Measurements from ENCODE around the gene RIMS3.

Gene RIMS3

DNA sequence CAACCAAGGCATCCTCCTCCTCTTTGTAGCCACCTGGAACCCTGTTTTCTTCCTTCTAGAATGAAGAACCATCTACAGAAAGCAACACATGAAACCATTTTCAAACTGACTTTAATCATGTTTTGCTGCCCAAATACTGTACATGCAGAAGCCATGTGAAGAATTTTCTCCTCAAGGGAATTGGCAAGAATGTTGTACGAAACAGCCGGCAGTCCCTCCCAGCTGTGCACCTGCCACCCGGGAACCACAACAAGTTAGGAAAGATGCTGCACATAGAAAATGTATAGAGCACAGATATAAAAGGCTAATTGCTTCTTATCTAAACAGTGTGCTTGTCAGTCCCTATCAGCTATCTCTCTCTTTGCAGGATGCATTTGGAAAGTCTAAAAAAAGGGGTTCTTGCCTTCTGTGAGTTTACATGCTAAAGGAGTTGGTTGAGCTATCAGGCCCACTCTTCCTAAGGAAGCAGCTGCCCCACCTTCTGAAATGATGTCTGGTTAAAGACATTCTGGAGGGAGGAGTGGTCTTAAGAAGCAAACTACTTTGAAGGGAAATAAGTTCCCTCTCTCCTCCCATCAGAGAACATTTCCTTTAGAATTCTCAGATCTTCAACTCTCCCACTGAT lies 44.8 kb downstream of the RIMS3 start:
- no peak overlapping the region for H3K4me3 ChIP-seq (ENCODE audit: low read length)
- DNase-seq (ENCODE audit: low read depth, low spot score), result no peak
- H3K27ac ChIP-seq (ENCODE audit: low read length), result no peak overlapping the region
- no peaks in the 10 kb centered on the region for H3K9me3 ChIP-seq (ENCODE audit: control insufficient read depth, insufficient read depth, low read length)
- no peaks in the 10 kb centered on the region for H3K36me3 ChIP-seq (ENCODE audit: control insufficient read depth, insufficient read depth, low read length)
- no CpG with 5 or more reads among the region's 3 CpGs for WGBS (ENCODE audit: insufficient coverage, insufficient read length)
- no peaks in the 10 kb centered on the region for H3K4me1 ChIP-seq (ENCODE audit: control insufficient read depth, insufficient read depth, low read length)
- H3K27me3 ChIP-seq (ENCODE audit: control insufficient read depth, insufficient read depth, low read length), result no peaks in the 10 kb centered on the region

DNA sequence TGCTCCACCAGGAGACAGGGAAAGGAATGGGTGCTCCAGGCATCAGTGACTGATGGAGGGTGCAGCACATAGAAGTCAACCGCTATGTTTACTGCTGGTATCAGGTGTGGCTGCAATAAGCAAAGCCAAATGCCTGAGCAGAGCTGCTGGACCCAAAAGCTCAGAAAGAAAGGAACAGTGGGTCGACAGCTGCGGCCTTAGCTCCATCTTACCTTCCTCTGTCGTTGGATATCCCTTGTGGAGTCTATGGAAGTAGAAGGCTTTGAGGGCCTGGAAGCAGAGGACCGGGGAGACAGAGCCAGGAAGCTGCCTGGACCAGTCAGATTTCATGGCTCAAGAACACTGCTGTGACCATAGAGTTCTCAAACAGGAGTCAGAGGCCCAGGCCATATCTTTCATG lies 45.3 kb downstream of the RIMS3 start:
- Histone ChIP-seq H3K27me3 (ENCODE audit: control insufficient read depth, insufficient read depth, low read length) (no peaks in the 10 kb centered on the region), H3K4me1 (ENCODE audit: control insufficient read depth, insufficient read depth, low read length) (no peaks in the 10 kb centered on the region)
- no CpG with 5 or more reads among the region's 5 CpGs for WGBS (ENCODE audit: insufficient coverage, insufficient read length)

DNA sequence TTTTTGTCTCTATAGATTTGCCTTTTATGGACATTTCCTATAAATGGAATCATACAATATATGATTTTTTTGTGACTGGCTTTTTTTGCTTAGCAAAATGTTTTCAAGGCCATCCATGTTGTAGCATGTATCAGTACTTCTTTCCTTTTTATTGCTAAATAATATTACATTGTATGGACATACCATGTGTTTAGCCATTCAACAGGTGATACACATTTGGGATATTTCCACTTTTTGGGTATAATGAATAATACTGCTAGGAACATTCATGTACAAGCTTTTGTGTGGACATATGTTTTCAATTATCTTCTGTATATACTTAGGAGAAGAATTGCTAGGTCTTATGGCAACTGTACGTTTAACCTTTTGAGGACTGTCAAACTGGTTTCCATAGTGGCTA lies 47.4 kb downstream of the RIMS3 start:
- DNase-seq (ENCODE audit: low read depth, low spot score), result no peak
- Histone ChIP-seq H3K9me3 (ENCODE audit: control insufficient read depth, insufficient read depth, low read length) (no peaks in the 10 kb centered on the region), H3K36me3 (ENCODE audit: control insufficient read depth, insufficient read depth, low read length) (no peaks in the 10 kb centered on the region), H3K4me3 (ENCODE audit: low read length) (no peak overlapping the region), H3K27ac (ENCODE audit: low read length) (no peak overlapping the region), H3K27me3 (ENCODE audit: control insufficient read depth, insufficient read depth, low read length) (no peaks in the 10 kb centered on the region), H3K4me1 (ENCODE audit: control insufficient read depth, insufficient read depth, low read length) (no peaks in the 10 kb centered on the region)
- no CpG with 5 or more reads among the region's 1 CpG for WGBS (ENCODE audit: insufficient coverage, insufficient read length)

More for the DNA sequence above, 45.3 kb downstream of the RIMS3 start:
- H3K4me3 ChIP-seq (ENCODE audit: low read length), result no peak overlapping the region
- no peaks in the 10 kb centered on the region for H3K9me3 ChIP-seq (ENCODE audit: control insufficient read depth, insufficient read depth, low read length)
- H3K36me3 ChIP-seq (ENCODE audit: control insufficient read depth, insufficient read depth, low read length), result no peaks in the 10 kb centered on the region
- H3K27ac ChIP-seq (ENCODE audit: low read length), result no peak overlapping the region
- DNase-seq (ENCODE audit: low read depth, low spot score), result no peak

DNA sequence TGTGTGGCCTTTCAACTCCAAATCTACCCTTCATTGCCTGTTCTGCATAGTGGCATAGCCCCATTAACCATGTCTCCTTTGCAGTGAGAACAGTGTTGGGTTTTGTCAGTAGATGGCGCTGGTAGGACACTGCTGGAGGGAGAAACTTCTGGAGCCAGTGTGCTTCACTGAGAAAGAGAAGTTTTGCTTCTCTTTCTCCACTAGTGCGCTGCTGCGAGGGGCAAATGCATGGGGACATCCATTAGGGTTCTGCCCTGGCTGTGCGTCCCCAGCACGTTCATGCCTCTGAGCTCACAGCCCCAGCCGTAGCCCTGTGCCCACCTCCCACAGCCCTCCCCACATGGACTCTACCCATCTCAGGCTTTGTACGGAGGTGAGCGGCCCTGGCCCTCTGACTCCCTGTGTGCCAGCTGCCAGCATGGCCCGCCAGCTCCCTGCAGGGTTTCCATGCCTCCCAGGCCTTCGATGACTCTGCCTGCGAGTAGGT lies 53.1 kb downstream of the RIMS3 start:
- Histone ChIP-seq H3K27ac (ENCODE audit: low read length) (no peak overlapping the region), H3K9me3 (ENCODE audit: control insufficient read depth, insufficient read depth, low read length) (no peaks in the 10 kb centered on the region), H3K4me1 (ENCODE audit: control insufficient read depth, insufficient read depth, low read length) (0 out of 2 replicates have a peak, but pooled peaks cover 3% of the 10 kb centered on the region), H3K4me3 (ENCODE audit: low read length) (no peak overlapping the region), H3K36me3 (ENCODE audit: control insufficient read depth, insufficient read depth, low read length) (no peaks in the 10 kb centered on the region), H3K27me3 (ENCODE audit: control insufficient read depth, insufficient read depth, low read length) (no peaks in the 10 kb centered on the region)
- WGBS (ENCODE audit: insufficient coverage, insufficient read length), result no CpG with 5 or more reads among the region's 11 CpGs
- DNase-seq (ENCODE audit: low read depth, low spot score), result peak; percentile 57

DNA sequence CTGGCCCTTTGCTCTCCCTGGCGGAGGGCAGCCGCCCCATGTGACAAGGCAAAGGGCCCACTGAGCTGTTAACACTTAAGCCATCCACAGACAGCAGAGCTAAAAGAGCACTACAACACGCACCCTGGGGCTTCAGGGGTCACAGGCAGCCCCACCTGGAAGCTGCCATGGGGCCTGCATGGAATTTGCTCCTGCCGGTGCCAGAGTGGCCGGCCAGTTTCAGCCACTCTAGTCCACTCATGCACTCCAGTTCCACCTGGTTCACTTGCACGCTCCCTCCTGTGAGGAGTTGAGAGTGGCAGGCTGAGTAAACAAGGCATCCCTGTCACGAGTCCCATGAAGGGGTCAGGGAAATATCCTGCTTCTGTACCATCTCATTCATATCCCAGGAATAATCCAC lies 55.3 kb downstream of the RIMS3 start:
- WGBS (ENCODE audit: insufficient coverage, insufficient read length), result no CpG with 5 or more reads among the region's 7 CpGs
- no peaks in the 10 kb centered on the region for H3K36me3 ChIP-seq (ENCODE audit: control insufficient read depth, insufficient read depth, low read length)
- H3K27ac ChIP-seq (ENCODE audit: low read length), result no peak overlapping the region
- H3K27me3 ChIP-seq (ENCODE audit: control insufficient read depth, insufficient read depth, low read length), result no peaks in the 10 kb centered on the region
- no peaks in the 10 kb centered on the region for H3K9me3 ChIP-seq (ENCODE audit: control insufficient read depth, insufficient read depth, low read length)
- no peak for DNase-seq (ENCODE audit: low read depth, low spot score)
- H3K4me3 ChIP-seq (ENCODE audit: low read length), result no peak overlapping the region
- H3K4me1 ChIP-seq (ENCODE audit: control insufficient read depth, insufficient read depth, low read length), result 0 out of 2 replicates have a peak, but pooled peaks cover 3% of the 10 kb centered on the region

DNA sequence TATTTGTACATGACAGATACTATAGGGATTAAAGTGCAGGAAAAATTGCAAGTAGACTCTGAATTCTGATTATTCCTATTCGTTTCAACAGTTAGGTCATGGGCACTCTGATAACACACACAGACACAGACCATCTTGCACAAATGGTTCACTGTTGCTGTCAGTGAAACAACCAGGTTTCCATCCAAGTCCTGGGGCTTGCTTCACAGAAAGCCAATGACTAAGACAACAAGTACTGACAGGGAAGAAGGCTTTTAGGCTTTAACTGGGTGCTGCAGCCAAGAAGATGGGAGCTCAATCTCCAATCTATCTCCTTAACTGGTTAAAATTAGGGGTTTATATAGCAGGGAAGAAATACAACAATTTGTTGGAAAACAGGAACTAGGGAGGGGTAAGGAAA lies 57.6 kb downstream of the RIMS3 start:
- Histone ChIP-seq H3K9me3 (ENCODE audit: control insufficient read depth, insufficient read depth, low read length) (no peaks in the 10 kb centered on the region), H3K36me3 (ENCODE audit: control insufficient read depth, insufficient read depth, low read length) (no peaks in the 10 kb centered on the region), H3K27me3 (ENCODE audit: control insufficient read depth, insufficient read depth, low read length) (no peaks in the 10 kb centered on the region), H3K4me3 (ENCODE audit: low read length) (no peak overlapping the region), H3K4me1 (ENCODE audit: control insufficient read depth, insufficient read depth, low read length) (0 out of 2 replicates have a peak, but pooled peaks cover 3% of the 10 kb centered on the region), H3K27ac (ENCODE audit: low read length) (no peak overlapping the region)
- WGBS (ENCODE audit: insufficient coverage, insufficient read length), result no CpG with 5 or more reads among the region's 1 CpG
- no peak for DNase-seq (ENCODE audit: low read depth, low spot score)

DNA sequence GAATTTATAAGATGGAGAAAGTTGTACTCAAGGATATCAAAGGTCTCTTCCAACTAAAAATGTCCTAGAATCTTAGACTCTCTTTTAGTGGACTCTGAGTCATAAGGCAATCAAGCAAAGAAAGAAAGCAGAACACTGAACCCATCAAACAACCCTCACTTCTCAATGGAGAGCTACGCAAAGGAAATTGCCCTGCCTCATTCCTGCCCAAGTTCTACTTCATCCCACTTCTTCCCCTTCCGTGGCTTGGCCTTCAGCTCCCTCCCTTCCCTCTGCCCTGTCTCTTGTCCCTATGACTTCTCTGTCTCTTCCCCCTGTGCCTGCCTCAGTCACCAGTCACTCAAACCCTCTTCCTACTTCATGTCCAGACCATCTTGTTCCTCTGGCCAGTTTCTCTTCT lies 58.5 kb downstream of the RIMS3 start:
- no peaks in the 10 kb centered on the region for H3K4me1 ChIP-seq (ENCODE audit: control insufficient read depth, insufficient read depth, low read length)
- no peaks in the 10 kb centered on the region for H3K36me3 ChIP-seq (ENCODE audit: control insufficient read depth, insufficient read depth, low read length)
- H3K27ac ChIP-seq (ENCODE audit: low read length), result no peak overlapping the region
- H3K9me3 ChIP-seq (ENCODE audit: control insufficient read depth, insufficient read depth, low read length), result no peaks in the 10 kb centered on the region
- no peak overlapping the region for H3K4me3 ChIP-seq (ENCODE audit: low read length)
- no CpG with 5 or more reads among the region's 2 CpGs for WGBS (ENCODE audit: insufficient coverage, insufficient read length)
- no peak for DNase-seq (ENCODE audit: low read depth, low spot score)
- no peaks in the 10 kb centered on the region for H3K27me3 ChIP-seq (ENCODE audit: control insufficient read depth, insufficient read depth, low read length)

DNA sequence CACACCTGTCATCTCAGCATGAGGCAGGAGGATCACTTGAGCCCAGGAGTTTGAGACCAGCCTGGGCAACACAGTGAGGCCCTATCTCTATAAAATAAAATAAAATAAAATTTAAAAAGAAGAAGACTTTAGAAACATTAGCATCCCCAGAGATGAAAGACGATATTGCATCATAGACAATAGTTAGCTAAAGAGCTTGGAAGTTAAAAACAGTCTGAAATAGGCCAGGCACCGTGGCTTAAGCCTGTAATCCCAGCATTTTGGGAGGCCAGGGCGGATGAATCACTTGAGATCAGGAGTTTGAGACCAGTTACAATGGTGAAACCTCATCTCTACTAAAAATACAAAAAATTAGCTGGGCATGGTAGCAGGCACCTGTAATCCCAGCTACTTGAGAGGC lies 59.3 kb downstream of the RIMS3 start:
- no peak for DNase-seq (ENCODE audit: low read depth, low spot score)
- no peaks in the 10 kb centered on the region for H3K9me3 ChIP-seq (ENCODE audit: control insufficient read depth, insufficient read depth, low read length)
- H3K27ac ChIP-seq (ENCODE audit: low read length), result no peak overlapping the region
- no peaks in the 10 kb centered on the region for H3K27me3 ChIP-seq (ENCODE audit: control insufficient read depth, insufficient read depth, low read length)
- no CpG with 5 or more reads among the region's 3 CpGs for WGBS (ENCODE audit: insufficient coverage, insufficient read length)
- H3K36me3 ChIP-seq (ENCODE audit: control insufficient read depth, insufficient read depth, low read length), result no peaks in the 10 kb centered on the region
- no peaks in the 10 kb centered on the region for H3K4me1 ChIP-seq (ENCODE audit: control insufficient read depth, insufficient read depth, low read length)
- H3K4me3 ChIP-seq (ENCODE audit: low read length), result no peak overlapping the region

DNA sequence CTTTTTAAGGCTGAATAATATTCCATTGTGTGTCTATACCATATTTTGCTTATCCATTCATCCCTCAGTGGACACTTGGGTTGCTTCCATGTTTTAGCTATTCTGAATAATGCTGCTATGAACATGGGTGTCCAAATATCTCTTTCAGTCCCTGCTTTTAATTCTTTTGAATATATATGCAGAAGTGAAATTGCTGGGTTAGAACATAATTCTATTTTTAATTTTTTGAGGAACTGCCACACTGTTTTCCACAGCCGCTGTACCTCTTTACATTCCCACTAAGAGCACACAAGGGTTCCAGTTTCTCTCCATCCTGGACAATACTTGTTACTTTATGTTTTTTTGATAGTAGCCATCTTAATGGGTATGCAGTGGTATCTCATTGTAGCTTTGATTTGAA lies 65.6 kb downstream of the RIMS3 start:
- H3K27ac ChIP-seq (ENCODE audit: low read length), result no peak overlapping the region
- DNase-seq (ENCODE audit: low read depth, low spot score), result no peak
- WGBS (ENCODE audit: insufficient coverage, insufficient read length), result no CpG with 5 or more reads among the region's 1 CpG

DNA sequence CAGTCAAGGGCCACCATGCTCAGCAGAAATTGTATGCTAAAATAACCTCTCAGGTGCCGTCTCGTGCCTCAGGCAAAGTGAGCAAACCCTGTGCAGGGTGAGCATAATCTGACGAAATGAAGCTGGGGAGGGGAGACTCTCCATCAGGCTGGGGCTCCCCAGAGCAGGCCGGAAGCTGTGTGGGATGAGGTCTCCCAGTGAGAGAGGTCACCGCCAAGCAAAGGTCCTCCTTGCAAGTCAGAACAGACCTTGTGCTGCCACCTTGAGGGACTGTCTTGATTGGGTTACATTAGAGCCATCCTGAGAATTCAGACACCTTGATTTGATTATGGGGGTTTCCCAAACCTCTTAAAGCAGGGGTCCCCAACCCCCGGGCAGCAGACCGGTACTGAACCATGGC lies 69.9 kb downstream of the RIMS3 start:
- Histone ChIP-seq H3K27me3 (ENCODE audit: control insufficient read depth, insufficient read depth, low read length) (no peaks in the 10 kb centered on the region), H3K36me3 (ENCODE audit: control insufficient read depth, insufficient read depth, low read length) (no peaks in the 10 kb centered on the region), H3K4me1 (ENCODE audit: control insufficient read depth, insufficient read depth, low read length) (no peaks in the 10 kb centered on the region), H3K9me3 (ENCODE audit: control insufficient read depth, insufficient read depth, low read length) (no peaks in the 10 kb centered on the region), H3K4me3 (ENCODE audit: low read length) (no peak overlapping the region), H3K27ac (ENCODE audit: low read length) (no peak overlapping the region)
- no CpG with 5 or more reads among the region's 7 CpGs for WGBS (ENCODE audit: insufficient coverage, insufficient read length)
- DNase-seq (ENCODE audit: low read depth, low spot score), result no peak

More for the DNA sequence above, 65.6 kb downstream of the RIMS3 start:
- Histone ChIP-seq H3K9me3 (ENCODE audit: control insufficient read depth, insufficient read depth, low read length) (no peaks in the 10 kb centered on the region), H3K27me3 (ENCODE audit: control insufficient read depth, insufficient read depth, low read length) (no peaks in the 10 kb centered on the region), H3K4me3 (ENCODE audit: low read length) (no peak overlapping the region), H3K36me3 (ENCODE audit: control insufficient read depth, insufficient read depth, low read length) (no peaks in the 10 kb centered on the region), H3K4me1 (ENCODE audit: control insufficient read depth, insufficient read depth, low read length) (no peaks in the 10 kb centered on the region)

DNA sequence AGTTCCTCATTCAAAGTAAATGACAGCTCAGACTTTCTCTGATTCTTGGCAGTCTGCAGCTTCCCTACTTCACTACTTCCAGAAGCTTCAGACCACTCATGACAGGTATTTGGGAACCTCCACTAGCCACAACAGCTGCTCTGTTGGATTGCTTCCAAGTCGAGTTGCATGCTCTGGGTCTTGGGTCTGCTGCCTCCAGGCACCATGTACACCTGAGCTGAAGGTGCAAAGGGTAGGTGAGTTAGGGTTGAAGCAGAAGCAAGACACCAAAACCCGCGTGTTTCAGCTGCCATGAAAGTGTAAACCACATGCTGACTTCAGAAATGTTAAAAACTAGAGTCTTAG lies 71.3 kb downstream of the RIMS3 start:
- no peak overlapping the region for H3K27ac ChIP-seq (ENCODE audit: low read length)
- no CpG with 5 or more reads among the region's 3 CpGs for WGBS (ENCODE audit: insufficient coverage, insufficient read length)
- no peaks in the 10 kb centered on the region for H3K9me3 ChIP-seq (ENCODE audit: control insufficient read depth, insufficient read depth, low read length)
- H3K4me3 ChIP-seq (ENCODE audit: low read length), result no peak overlapping the region
- no peak for DNase-seq (ENCODE audit: low read depth, low spot score)
- H3K36me3 ChIP-seq (ENCODE audit: control insufficient read depth, insufficient read depth, low read length), result no peaks in the 10 kb centered on the region
- H3K27me3 ChIP-seq (ENCODE audit: control insufficient read depth, insufficient read depth, low read length), result no peaks in the 10 kb centered on the region
- no peaks in the 10 kb centered on the region for H3K4me1 ChIP-seq (ENCODE audit: control insufficient read depth, insufficient read depth, low read length)

Measured in iPS DF 6.9 (cell line).